SK-N-SH (cell line): ENCODE results near the gene NAT9. TPM values are rescaled to one million over a fixed set of nuclear protein-coding genes. Genes with fewer than 3 reads are reported as not detected.

Source experiments
- CTCF ChIA-PET: fragments of 300-600, 350-600 bp; formaldehyde crosslinking; extraction: SDS; loops from one replicate; lab custom pipeline; 2021; lab: Yijun Ruan, JAX
- POLR2A ChIA-PET: fragments of 350-600 bp; sonication (Branson Sonifier 250); formaldehyde crosslinking; extraction: SDS; loops from one replicate; lab custom pipeline; 2020; ENCODE audit warnings: antibody characterized with exemption, inconsistent platforms; lab: Yijun Ruan, JAX
- DNase-seq: peaks from one replicate; pipeline ENCODE4 v3.0.0; 2012
- H2AFZ ChIP-seq: fragments of 200-600 bp; sonication (generic); 2 replicates; pipeline ENCODE4 v1.8.1; 2016; ENCODE audit warnings: antibody characterized with exemption, mild to moderate bottlenecking, low read depth
- H3F3A ChIP-seq: fragments of 200-600 bp; sonication (generic); replicated peaks from 2 replicates; pipeline ENCODE3; 2016; ENCODE audit warnings: antibody characterized with exemption, mild to moderate bottlenecking; ENCODE audit not compliant: insufficient read depth
- H3K27ac ChIP-seq, 2 experiments: fragments of 200-500 bp in 1 of 2; fragments of 200-600 bp in 1 of 2; sonication (Bioruptor generic) in 1 of 2; sonication (generic), shearing (Covaris generic) in 1 of 2; 2 replicates each; pipeline versions ENCODE4 v1.5.1 to v1.6.1; 2014 to 2016; ENCODE audit warnings: low read depth in 2 of 2, inconsistent platforms in 1 of 2, low read length in 1 of 2, mild to moderate bottlenecking in 1 of 2, mixed read lengths in 1 of 2
- H3K27me3 ChIP-seq: fragments of 200-600 bp; sonication (generic), shearing (Covaris generic); 2 replicates; pipeline ENCODE4 v1.6.1; 2016; ENCODE audit warnings: mixed run types; ENCODE audit not compliant: insufficient read depth
- H3K36me3 ChIP-seq, 2 experiments: fragments of 200-500 bp in 1 of 2; fragments of 200-600 bp in 1 of 2; sonication (Bioruptor generic) in 1 of 2; sonication (generic) in 1 of 2; replicated peaks in 1 of 2; 2 replicates each; pipeline versions ENCODE3 to v1.5.1; 2014 to 2016; ENCODE audit warnings: low read length in 1 of 2, mild to moderate bottlenecking in 1 of 2; ENCODE audit not compliant: insufficient read depth in 2 of 2, control insufficient read depth in 1 of 2
- H3K4me1 ChIP-seq, 2 experiments: fragments of 200-500 bp in 1 of 2; fragments of 200-600 bp in 1 of 2; sonication (Bioruptor generic) in 1 of 2; sonication (generic), shearing (Covaris generic) in 1 of 2; 2 replicates each; pipeline versions ENCODE4 v1.5.1 to v1.6.1; 2014 to 2016; ENCODE audit warnings: low read depth in 1 of 2, low read length in 1 of 2, mixed run types in 1 of 2; ENCODE audit not compliant: insufficient read depth in 2 of 2, control insufficient read depth in 1 of 2
- H3K4me2 ChIP-seq: fragments of 200-600 bp; sonication (generic), shearing (Covaris generic); 2 replicates; pipeline ENCODE4 v1.6.1; 2017; ENCODE audit warnings: mixed run types
- H3K4me3 ChIP-seq, 2 experiments: fragments of 200-500 bp in 1 of 2; fragments of 200-600 bp in 1 of 2; sonication (Bioruptor generic) in 1 of 2; sonication (generic), shearing (Covaris generic) in 1 of 2; 2 replicates each; pipeline versions ENCODE4 v1.5.1 to v1.8.1; 2014 to 2016; ENCODE audit warnings: low read depth in 2 of 2, inconsistent platforms in 1 of 2, low read length in 1 of 2, mild to moderate bottlenecking in 1 of 2, mixed read lengths in 1 of 2, moderate library complexity in 1 of 2
- H3K79me2 ChIP-seq: fragments of 200-600 bp; sonication (generic); 2 replicates; pipeline ENCODE4 v1.8.1; 2017; ENCODE audit warnings: mild to moderate bottlenecking; ENCODE audit not compliant: insufficient read depth
- H3K9ac ChIP-seq: fragments of 200-600 bp; sonication (generic); 2 replicates; pipeline ENCODE4 v1.6.1; 2017; ENCODE audit warnings: mixed run types
- H3K9me2 ChIP-seq: fragments of 200-600 bp; sonication (generic); 2 replicates; pipeline ENCODE4 v1.6.1; 2017; ENCODE audit warnings: mixed run types
- H3K9me3 ChIP-seq: fragments of 200-600 bp; sonication (generic); 2 replicates; pipeline ENCODE4 v1.6.1; 2017; ENCODE audit warnings: mixed run types, mild to moderate bottlenecking, moderate library complexity
- H4K20me1 ChIP-seq: fragments of 200-600 bp; sonication (generic); 2 replicates; pipeline ENCODE4 v1.6.1; 2017; ENCODE audit warnings: mild to moderate bottlenecking, mixed run types; ENCODE audit not compliant: insufficient read depth
- ELF1 ChIP-seq: IDR thresholded peaks from 2 replicates; pipeline ENCODE4 v1.4.0; 2012
- EP300 ChIP-seq, 2 experiments: IDR thresholded peaks; 2 replicates each; pipeline versions ENCODE4 v1.4.0 to v1.6.1; 2012; ENCODE audit warnings: borderline replicate concordance in 1 of 2, low read depth in 1 of 2, low read length in 1 of 2
- FOSL2 ChIP-seq: IDR thresholded peaks from 2 replicates; pipeline ENCODE4 v1.4.0; 2012; ENCODE audit warnings: low read depth, mild to moderate bottlenecking, moderate library complexity, borderline replicate concordance
- JUND ChIP-seq: IDR thresholded peaks from 2 replicates; pipeline ENCODE4 v1.4.0; 2012
- NFIC ChIP-seq: IDR thresholded peaks from 2 replicates; pipeline ENCODE4 v1.4.0; 2012; ENCODE audit warnings: borderline replicate concordance
- POLR2AphosphoS5 ChIP-seq: IDR thresholded peaks from 2 replicates; pipeline ENCODE4 v1.6.1; 2012; ENCODE audit warnings: low read depth, low read length
- RCOR1 ChIP-seq: fragments of 150-350 bp; IDR thresholded peaks from 2 replicates; pipeline ENCODE4 v1.6.1; 2017; ENCODE audit warnings: antibody characterized with exemption, low read length
- RFX5 ChIP-seq: IDR thresholded peaks from 2 replicates; pipeline ENCODE4 v1.6.1; 2012; ENCODE audit warnings: mild to moderate bottlenecking, improper control_type of control experiment, low read length
- RXRA ChIP-seq: IDR thresholded peaks from 2 replicates; pipeline ENCODE4 v1.4.0; 2012; ENCODE audit warnings: low read depth, mild to moderate bottlenecking, borderline replicate concordance
- SIN3A ChIP-seq: IDR thresholded peaks from 2 replicates; pipeline ENCODE4 v1.6.1; 2012; ENCODE audit warnings: low read depth, mild to moderate bottlenecking, low read length, moderate library complexity, borderline replicate concordance
- TCF12 ChIP-seq: IDR thresholded peaks from 2 replicates; pipeline ENCODE4 v1.4.0; 2012
- WGBS: methylation state at CpG from one replicate; pipeline ENCODE4 v1.1.6; 2017; ENCODE audit warnings: low lambda C conversion rate; 5-methylcytosine and 5-hydroxymethylcytosine counted together
- polyA plus RNA-seq, 3 experiments: library from polyadenylated mRNA; depleted of rRNA; stranded (reverse); fragments of >200 nt; gene quantifications; 2 replicates each; pipeline ENCODE4 v1.2.3, GENCODE V29; 2012
- TF ChIP-seq, protein P1 (sequence below): fragments of 200-600 bp; sonication (generic); IDR thresholded peaks from 2 replicates; pipeline ENCODE4 v1.6.1; 2017; ENCODE audit warnings: antibody characterized with exemption, mild to moderate bottlenecking, moderate library complexity
- TF ChIP-seq, protein P2 (sequence below): IDR thresholded peaks from 2 replicates; pipeline ENCODE4; 2012
- TF ChIP-seq, protein P3 (sequence below): IDR thresholded peaks from 2 replicates; pipeline ENCODE4 v1.4.0; 2012; ENCODE audit warnings: low read depth, borderline replicate concordance
- TF ChIP-seq, protein P4 (sequence below): IDR thresholded peaks from 2 replicates; pipeline ENCODE4 v1.4.0; 2012; ENCODE audit warnings: low read depth

Gene NAT9
- polyA plus RNA-seq, 1 of the 3 experiments (the other 2 are of a cell fraction), result 117 TPM

DNA sequence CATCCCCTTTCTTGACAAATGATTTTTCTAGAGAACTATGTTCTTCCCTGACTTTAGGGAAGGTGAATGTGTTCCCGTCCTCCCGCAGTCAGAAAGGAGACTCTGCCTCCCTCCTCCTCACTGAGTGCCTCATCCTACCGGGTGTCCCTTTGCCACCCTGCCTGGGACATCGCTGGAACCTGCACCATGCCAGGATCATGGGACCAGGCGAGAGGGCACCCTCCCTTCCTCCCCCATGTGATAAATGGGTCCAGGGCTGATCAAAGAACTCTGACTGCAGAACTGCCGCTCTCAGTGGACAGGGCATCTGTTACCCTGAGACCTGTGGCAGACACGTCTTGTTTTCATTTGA lies 7.4 kb downstream of the NAT9 start:
- Histone ChIP-seq H3K27ac (peak overlapping the region; percentile 18 to 60), H3K4me3 (no peak overlapping the region), H4K20me1 (peaks cover 4% of the 10 kb centered on the region; the same call in 1 of the 2 replicates), H3K79me2 (peaks cover 3% of the 10 kb centered on the region; the same call in 1 of the 2 replicates), H3K9me3 (no peaks in the 10 kb centered on the region), H3K36me3 (peaks cover 23 to 45% of the 10 kb centered on the region in 2 experiments), H2AFZ (no peak overlapping the region), H3K9ac (peak overlapping the region; percentile 16; the same call in 1 of the 2 replicates), H3K4me1 (peaks cover 16 to 22% of the 10 kb centered on the region in 2 experiments; a peak in 3 of 4 replicates), H3K9me2 (no peaks in the 10 kb centered on the region), H3K27me3 (no peaks in the 10 kb centered on the region), H3F3A (peaks cover 26% of the 10 kb centered on the region), H3K4me2 (no peak overlapping the region)
- WGBS, result 89% methylated on average over 7 of the region's 7 CpGs
- TF ChIP-seq POLR2AphosphoS5 (peak; percentile 36; the same call in 1 of the 2 replicates), RFX5 (no peak)
- TF ChIP-seq, protein P1, sequence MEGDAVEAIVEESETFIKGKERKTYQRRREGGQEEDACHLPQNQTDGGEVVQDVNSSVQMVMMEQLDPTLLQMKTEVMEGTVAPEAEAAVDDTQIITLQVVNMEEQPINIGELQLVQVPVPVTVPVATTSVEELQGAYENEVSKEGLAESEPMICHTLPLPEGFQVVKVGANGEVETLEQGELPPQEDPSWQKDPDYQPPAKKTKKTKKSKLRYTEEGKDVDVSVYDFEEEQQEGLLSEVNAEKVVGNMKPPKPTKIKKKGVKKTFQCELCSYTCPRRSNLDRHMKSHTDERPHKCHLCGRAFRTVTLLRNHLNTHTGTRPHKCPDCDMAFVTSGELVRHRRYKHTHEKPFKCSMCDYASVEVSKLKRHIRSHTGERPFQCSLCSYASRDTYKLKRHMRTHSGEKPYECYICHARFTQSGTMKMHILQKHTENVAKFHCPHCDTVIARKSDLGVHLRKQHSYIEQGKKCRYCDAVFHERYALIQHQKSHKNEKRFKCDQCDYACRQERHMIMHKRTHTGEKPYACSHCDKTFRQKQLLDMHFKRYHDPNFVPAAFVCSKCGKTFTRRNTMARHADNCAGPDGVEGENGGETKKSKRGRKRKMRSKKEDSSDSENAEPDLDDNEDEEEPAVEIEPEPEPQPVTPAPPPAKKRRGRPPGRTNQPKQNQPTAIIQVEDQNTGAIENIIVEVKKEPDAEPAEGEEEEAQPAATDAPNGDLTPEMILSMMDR, result no peak
- DNase-seq, result no peak
- ChIA-PET CTCF (interaction anchor here (2.3 to 98.1 kb wide), 6 partner anchors 14 to 120 kb away, joined by 13 to 3869 read pairs (median 150); partner anchors contain the start of genes FDXR, GRIN2C, NHERF1 and RAB37), POLR2A (interaction anchor here (2.3 to 2.9 kb wide), 2 partner anchors 8 to 23 kb away, joined by 9 to 20 read pairs; no protein-coding TSS in a partner anchor)

DNA sequence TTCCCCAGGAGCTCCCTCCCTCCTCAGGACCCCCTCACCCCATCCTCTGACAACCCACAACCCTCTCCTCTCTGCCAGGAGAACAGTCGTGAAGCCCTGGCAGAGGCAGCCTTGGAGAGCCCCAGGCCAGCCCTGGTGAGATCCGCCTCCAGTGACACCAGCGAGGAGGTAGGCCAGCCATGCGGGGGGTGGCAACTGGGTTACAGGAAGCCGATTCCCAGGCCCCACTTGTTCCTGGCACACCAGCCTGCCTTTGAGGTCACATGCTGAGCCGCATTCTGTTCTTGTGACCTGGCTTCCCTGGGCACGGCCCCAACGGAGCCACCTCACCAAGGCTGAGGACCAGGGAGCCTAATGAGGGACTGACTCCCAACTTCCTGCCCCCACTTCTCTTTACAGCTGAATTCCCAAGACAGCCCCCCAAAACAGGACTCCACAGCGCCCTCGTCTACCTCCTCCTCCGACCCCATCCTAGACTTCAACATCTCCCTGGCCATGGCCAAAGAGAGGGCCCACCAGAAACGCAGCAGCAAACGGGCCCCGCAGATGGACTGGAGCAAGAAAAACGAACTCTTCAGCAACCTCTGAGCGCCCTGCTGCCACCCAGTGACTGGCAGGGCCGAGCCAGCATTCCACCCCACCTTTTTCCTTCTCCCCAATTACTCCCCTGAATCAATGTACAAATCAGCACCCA lies 7.9 kb downstream of the NAT9 start:
- peak overlapping the region; percentile 18 to 60 for H3K27ac ChIP-seq
- peaks cover 20 to 40% of the 10 kb centered on the region in 2 experiments for H3K36me3 ChIP-seq
- TF ChIP-seq FOSL2 (peak; percentile 52; the same call in 1 of the 2 replicates), EP300 (IDR thresholded peaks at IDR 0.05; ENCODE audit: borderline replicate concordance in 1 of 2, low read depth in 1 of 2, low read length in 1 of 2) (peak in 1 of 2 experiments; percentile 33; a peak in 1 of 4 replicates), RXRA (peak; percentile 67; the same call in 1 of the 2 replicates), ELF1 (0 out of 2 replicates have a peak, but pooled peaks have one; percentile 33), POLR2AphosphoS5 (peak; percentile 4; the same call in 1 of the 2 replicates), SIN3A (0 out of 2 replicates have a peak, but pooled peaks have one; percentile 18), RCOR1 (no peak), JUND (peak; percentile 45; the same call in 1 of the 2 replicates), NFIC (peak; percentile 58), TCF12 (peak; percentile 27)
- TF ChIP-seq, protein P1, result no peak; the same call in 1 of the 2 replicates
- TF ChIP-seq, protein P2, sequence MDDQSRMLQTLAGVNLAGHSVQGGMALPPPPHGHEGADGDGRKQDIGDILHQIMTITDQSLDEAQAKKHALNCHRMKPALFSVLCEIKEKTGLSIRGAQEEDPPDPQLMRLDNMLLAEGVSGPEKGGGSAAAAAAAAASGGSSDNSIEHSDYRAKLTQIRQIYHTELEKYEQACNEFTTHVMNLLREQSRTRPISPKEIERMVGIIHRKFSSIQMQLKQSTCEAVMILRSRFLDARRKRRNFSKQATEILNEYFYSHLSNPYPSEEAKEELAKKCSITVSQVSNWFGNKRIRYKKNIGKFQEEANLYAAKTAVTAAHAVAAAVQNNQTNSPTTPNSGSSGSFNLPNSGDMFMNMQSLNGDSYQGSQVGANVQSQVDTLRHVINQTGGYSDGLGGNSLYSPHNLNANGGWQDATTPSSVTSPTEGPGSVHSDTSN, result peak; percentile 27; the same call in 1 of the 2 replicates
- TF ChIP-seq, protein P3, sequence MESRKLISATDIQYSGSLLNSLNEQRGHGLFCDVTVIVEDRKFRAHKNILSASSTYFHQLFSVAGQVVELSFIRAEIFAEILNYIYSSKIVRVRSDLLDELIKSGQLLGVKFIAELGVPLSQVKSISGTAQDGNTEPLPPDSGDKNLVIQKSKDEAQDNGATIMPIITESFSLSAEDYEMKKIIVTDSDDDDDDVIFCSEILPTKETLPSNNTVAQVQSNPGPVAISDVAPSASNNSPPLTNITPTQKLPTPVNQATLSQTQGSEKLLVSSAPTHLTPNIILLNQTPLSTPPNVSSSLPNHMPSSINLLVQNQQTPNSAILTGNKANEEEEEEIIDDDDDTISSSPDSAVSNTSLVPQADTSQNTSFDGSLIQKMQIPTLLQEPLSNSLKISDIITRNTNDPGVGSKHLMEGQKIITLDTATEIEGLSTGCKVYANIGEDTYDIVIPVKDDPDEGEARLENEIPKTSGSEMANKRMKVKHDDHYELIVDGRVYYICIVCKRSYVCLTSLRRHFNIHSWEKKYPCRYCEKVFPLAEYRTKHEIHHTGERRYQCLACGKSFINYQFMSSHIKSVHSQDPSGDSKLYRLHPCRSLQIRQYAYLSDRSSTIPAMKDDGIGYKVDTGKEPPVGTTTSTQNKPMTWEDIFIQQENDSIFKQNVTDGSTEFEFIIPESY, result no peak
- TF ChIP-seq, protein P4, sequence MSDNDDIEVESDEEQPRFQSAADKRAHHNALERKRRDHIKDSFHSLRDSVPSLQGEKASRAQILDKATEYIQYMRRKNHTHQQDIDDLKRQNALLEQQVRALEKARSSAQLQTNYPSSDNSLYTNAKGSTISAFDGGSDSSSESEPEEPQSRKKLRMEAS, result peak; percentile 80

More for the DNA sequence above, 7.9 kb downstream of the NAT9 start:
- H3K79me2 ChIP-seq, result no peaks in the 10 kb centered on the region; the same call in 1 of the 2 replicates
- POLR2A ChIA-PET, result interaction anchor here (2.0 kb wide), 1 partner anchor 8 kb away, joined by 5 read pairs; the partner anchor contains the start of gene NAT9
- no peaks in the 10 kb centered on the region for H3K9me2 ChIP-seq
- CTCF ChIA-PET, result interaction anchor here (0.8 to 48.0 kb wide), 5 partner anchors 14 to 202 kb away, joined by 5 to 1361 read pairs (median 13); partner anchors contain the start of genes NHERF1 and RAB37
- no peak overlapping the region for H3K4me3 ChIP-seq
- peak; percentile 52 for DNase-seq
- H4K20me1 ChIP-seq, result no peaks in the 10 kb centered on the region; the same call in 1 of the 2 replicates
- no peak overlapping the region for H2AFZ ChIP-seq
- no peaks in the 10 kb centered on the region for H3K9me3 ChIP-seq
- H3F3A ChIP-seq, result peaks cover 26% of the 10 kb centered on the region
- no peaks in the 10 kb centered on the region for H3K27me3 ChIP-seq
- WGBS, result 68% methylated on average over 14 of the region's 17 CpGs
- peaks cover 16 to 27% of the 10 kb centered on the region in 2 experiments; a peak in 3 of 4 replicates for H3K4me1 ChIP-seq
- H3K4me2 ChIP-seq, result peak overlapping the region; percentile 26; the same call in 1 of the 2 replicates
- H3K9ac ChIP-seq, result peak overlapping the region; percentile 16; the same call in 1 of the 2 replicates
